Neural cell (in vitro differentiated cells): ENCODE measurements around the gene WNT3. TPM values are rescaled to one million over a fixed set of nuclear protein-coding genes. Genes with fewer than 3 reads are reported as not detected.

Source experiments
- H2AFZ ChIP-seq: fragments of 200-600, 300-800 bp; sonication (generic), shearing (Covaris generic); 2 replicates; pipeline ENCODE4 v1.6.0; 2014; ENCODE audit warnings: low read depth, mild to moderate bottlenecking, antibody characterized with exemption, low read length, moderate library complexity
- H3F3A ChIP-seq: fragments of 200-600 bp; shearing (Covaris generic); 2 replicates; pipeline ENCODE4 v1.6.1; 2016; ENCODE audit warnings: mild to moderate bottlenecking, moderate library complexity, mixed read lengths, antibody characterized with exemption, low read length; ENCODE audit not compliant: insufficient read depth, poor library complexity, severe bottlenecking
- H3K27ac ChIP-seq: fragments of 200-600, 300-800 bp; sonication (generic), shearing (Covaris generic); 2 replicates; pipeline ENCODE4 v1.5.1; 2014; ENCODE audit warnings: mild to moderate bottlenecking, low read length, moderate library complexity
- H3K27me3 ChIP-seq: fragments of 300-800, 200-600 bp; sonication (generic), shearing (Covaris generic); 2 replicates; pipeline ENCODE4 v1.6.0; 2014; ENCODE audit warnings: mild to moderate bottlenecking, low read depth, low read length, moderate library complexity; ENCODE audit not compliant: insufficient read depth
- H3K36me3 ChIP-seq: fragments of 300-800, 200-600 bp; sonication (generic), shearing (Covaris generic); 2 replicates; pipeline ENCODE4 v1.5.1; 2014; ENCODE audit warnings: mild to moderate bottlenecking, antibody characterized with exemption, low read length, moderate library complexity; ENCODE audit not compliant: insufficient read depth
- H3K4me2 ChIP-seq: fragments of 300-800, 200-600 bp; sonication (generic), shearing (Covaris generic); 2 replicates; pipeline ENCODE4 v1.6.0; 2014; ENCODE audit warnings: mild to moderate bottlenecking, low read length
- H3K4me3 ChIP-seq: fragments of 300-800, 200-600 bp; sonication (generic), shearing (Covaris generic); 2 replicates; pipeline ENCODE4 v1.5.1; 2014; ENCODE audit warnings: mild to moderate bottlenecking, low read length, moderate library complexity
- H3K79me2 ChIP-seq: fragments of 200-600 bp; shearing (Covaris generic); replicated peaks from 2 replicates; pipeline ENCODE4 v1.6.0; 2014; ENCODE audit warnings: mild to moderate bottlenecking, low read length, moderate library complexity; ENCODE audit not compliant: insufficient read depth
- H3K9ac ChIP-seq: fragments of 300-800, 200-600 bp; sonication (generic), shearing (Covaris generic); 2 replicates; pipeline ENCODE4 v1.6.1; 2016; ENCODE audit warnings: mild to moderate bottlenecking, low read length, mixed read lengths
- H3K9me2 ChIP-seq: fragments of 200-600 bp; shearing (Covaris generic); 2 replicates; pipeline ENCODE4 v1.6.1; 2016; ENCODE audit warnings: mild to moderate bottlenecking, low read length, mixed read lengths; ENCODE audit not compliant: insufficient read depth
- H3K9me3 ChIP-seq: fragments of 200-600, 300-800 bp; sonication (generic), shearing (Covaris generic); 2 replicates; pipeline ENCODE4 v1.6.1; 2016; ENCODE audit warnings: mild to moderate bottlenecking, mixed run types, low read length, moderate library complexity, mixed read lengths
- H4K20me1 ChIP-seq: fragments of 200-600 bp; shearing (Covaris generic); 2 replicates; pipeline ENCODE4 v1.6.1; 2016; ENCODE audit warnings: mild to moderate bottlenecking, mixed run types; ENCODE audit not compliant: insufficient read depth
- EP300 ChIP-seq: fragments of 450-650 bp; conservative IDR thresholded peaks from 2 replicates; pipeline ENCODE4 v1.6.1; 2014; ENCODE audit warnings: antibody characterized with exemption, mild to moderate bottlenecking, moderate library complexity; ENCODE audit not compliant: poor library complexity, severe bottlenecking
- EZH2 ChIP-seq: fragments of 200-600, 300-800 bp; shearing (Covaris generic), sonication (generic); IDR thresholded peaks from 2 replicates; pipeline ENCODE4 v1.6.1; 2014; ENCODE audit warnings: antibody characterized with exemption, low read length, borderline replicate concordance, mild to moderate bottlenecking; ENCODE audit not compliant: insufficient read depth, poor library complexity, severe bottlenecking
- MXI1 ChIP-seq: fragments of 450-650 bp; conservative IDR thresholded peaks from 2 replicates; pipeline ENCODE4 v1.6.1; 2014; ENCODE audit warnings: antibody characterized with exemption, mild to moderate bottlenecking; ENCODE audit not compliant: poor library complexity, severe bottlenecking
- POLR2AphosphoS5 ChIP-seq: IDR thresholded peaks from 2 replicates; pipeline ENCODE4 v1.6.1; 2012
- RAD21 ChIP-seq: fragments of 450-650 bp; conservative IDR thresholded peaks from 2 replicates; pipeline ENCODE4 v1.6.1; 2014; ENCODE audit warnings: antibody characterized with exemption, mild to moderate bottlenecking, moderate library complexity
- SMC3 ChIP-seq: fragments of 450-650 bp; conservative IDR thresholded peaks from 2 replicates; pipeline ENCODE4 v1.6.1; 2014; ENCODE audit warnings: antibody characterized with exemption, mild to moderate bottlenecking, moderate library complexity; ENCODE audit not compliant: poor library complexity
- TAF1 ChIP-seq: IDR thresholded peaks from 2 replicates; pipeline ENCODE4 v1.6.1; 2012; ENCODE audit warnings: low read depth
- polyA plus RNA-seq: library from polyadenylated mRNA; depleted of rRNA; stranded (reverse); fragments of >200 nt; gene quantifications from 2 replicates; pipeline ENCODE4 v1.2.3, GENCODE V29; 2014
- TF ChIP-seq, protein P1 (sequence below): fragments of 450-650 bp; IDR thresholded peaks from 2 replicates; pipeline ENCODE4 v1.5.1; 2014; ENCODE audit warnings: antibody characterized with exemption, mild to moderate bottlenecking, moderate library complexity; ENCODE audit not compliant: poor library complexity, severe bottlenecking
- TF ChIP-seq, protein P2 (sequence below): IDR thresholded peaks from 2 replicates; pipeline ENCODE4 v1.6.1; 2012; ENCODE audit warnings: borderline replicate concordance

WNT3 gene
- polyA plus RNA-seq, 1 donor from 2014 or later: 7.6 TPM

DNA sequence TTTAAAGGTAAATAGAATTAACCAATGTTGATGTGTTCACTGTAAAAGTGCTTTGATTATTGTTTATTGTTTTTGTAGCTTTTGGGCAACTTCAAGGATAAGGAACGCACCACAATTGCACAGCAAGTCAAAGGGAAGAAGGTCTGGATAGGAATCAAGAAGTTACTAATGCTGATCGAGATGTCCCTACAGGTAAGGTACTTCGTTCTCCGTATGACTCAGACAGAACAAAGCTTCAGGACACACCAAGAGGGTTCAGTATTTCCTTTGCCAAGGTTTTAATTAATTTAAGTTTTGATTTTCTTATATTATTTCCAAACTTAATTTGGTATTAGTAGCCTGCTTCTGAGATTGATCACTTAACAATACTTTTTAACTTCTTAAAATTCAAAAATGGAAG, 67.1 kb downstream of the WNT3 start:
- H3K9ac ChIP-seq: no peak overlapping the region
- no peak for TF ChIP-seq MXI1
- TF ChIP-seq RAD21: no peak
- no peak for TF ChIP-seq SMC3
- TF ChIP-seq, protein P1, sequence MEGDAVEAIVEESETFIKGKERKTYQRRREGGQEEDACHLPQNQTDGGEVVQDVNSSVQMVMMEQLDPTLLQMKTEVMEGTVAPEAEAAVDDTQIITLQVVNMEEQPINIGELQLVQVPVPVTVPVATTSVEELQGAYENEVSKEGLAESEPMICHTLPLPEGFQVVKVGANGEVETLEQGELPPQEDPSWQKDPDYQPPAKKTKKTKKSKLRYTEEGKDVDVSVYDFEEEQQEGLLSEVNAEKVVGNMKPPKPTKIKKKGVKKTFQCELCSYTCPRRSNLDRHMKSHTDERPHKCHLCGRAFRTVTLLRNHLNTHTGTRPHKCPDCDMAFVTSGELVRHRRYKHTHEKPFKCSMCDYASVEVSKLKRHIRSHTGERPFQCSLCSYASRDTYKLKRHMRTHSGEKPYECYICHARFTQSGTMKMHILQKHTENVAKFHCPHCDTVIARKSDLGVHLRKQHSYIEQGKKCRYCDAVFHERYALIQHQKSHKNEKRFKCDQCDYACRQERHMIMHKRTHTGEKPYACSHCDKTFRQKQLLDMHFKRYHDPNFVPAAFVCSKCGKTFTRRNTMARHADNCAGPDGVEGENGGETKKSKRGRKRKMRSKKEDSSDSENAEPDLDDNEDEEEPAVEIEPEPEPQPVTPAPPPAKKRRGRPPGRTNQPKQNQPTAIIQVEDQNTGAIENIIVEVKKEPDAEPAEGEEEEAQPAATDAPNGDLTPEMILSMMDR: no peak
- TF ChIP-seq EP300: no peak
- TF ChIP-seq POLR2AphosphoS5: no peak
- no peak for TF ChIP-seq EZH2
- TF ChIP-seq TAF1: no peak
- TF ChIP-seq, protein P2, sequence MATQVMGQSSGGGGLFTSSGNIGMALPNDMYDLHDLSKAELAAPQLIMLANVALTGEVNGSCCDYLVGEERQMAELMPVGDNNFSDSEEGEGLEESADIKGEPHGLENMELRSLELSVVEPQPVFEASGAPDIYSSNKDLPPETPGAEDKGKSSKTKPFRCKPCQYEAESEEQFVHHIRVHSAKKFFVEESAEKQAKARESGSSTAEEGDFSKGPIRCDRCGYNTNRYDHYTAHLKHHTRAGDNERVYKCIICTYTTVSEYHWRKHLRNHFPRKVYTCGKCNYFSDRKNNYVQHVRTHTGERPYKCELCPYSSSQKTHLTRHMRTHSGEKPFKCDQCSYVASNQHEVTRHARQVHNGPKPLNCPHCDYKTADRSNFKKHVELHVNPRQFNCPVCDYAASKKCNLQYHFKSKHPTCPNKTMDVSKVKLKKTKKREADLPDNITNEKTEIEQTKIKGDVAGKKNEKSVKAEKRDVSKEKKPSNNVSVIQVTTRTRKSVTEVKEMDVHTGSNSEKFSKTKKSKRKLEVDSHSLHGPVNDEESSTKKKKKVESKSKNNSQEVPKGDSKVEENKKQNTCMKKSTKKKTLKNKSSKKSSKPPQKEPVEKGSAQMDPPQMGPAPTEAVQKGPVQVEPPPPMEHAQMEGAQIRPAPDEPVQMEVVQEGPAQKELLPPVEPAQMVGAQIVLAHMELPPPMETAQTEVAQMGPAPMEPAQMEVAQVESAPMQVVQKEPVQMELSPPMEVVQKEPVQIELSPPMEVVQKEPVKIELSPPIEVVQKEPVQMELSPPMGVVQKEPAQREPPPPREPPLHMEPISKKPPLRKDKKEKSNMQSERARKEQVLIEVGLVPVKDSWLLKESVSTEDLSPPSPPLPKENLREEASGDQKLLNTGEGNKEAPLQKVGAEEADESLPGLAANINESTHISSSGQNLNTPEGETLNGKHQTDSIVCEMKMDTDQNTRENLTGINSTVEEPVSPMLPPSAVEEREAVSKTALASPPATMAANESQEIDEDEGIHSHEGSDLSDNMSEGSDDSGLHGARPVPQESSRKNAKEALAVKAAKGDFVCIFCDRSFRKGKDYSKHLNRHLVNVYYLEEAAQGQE: no peak
- peaks cover 7% of the 10 kb centered on the region for H3K36me3 ChIP-seq
- no peaks in the 10 kb centered on the region for H3F3A ChIP-seq
- no peaks in the 10 kb centered on the region for H3K9me3 ChIP-seq
- no peak overlapping the region for H3K27ac ChIP-seq
- H3K79me2 ChIP-seq: no peaks in the 10 kb centered on the region
- no peak overlapping the region for H2AFZ ChIP-seq
- no peak overlapping the region for H3K4me3 ChIP-seq
- no peaks in the 10 kb centered on the region for H4K20me1 ChIP-seq
- no peaks in the 10 kb centered on the region for H3K9me2 ChIP-seq
- H3K4me2 ChIP-seq: no peak overlapping the region
- H3K27me3 ChIP-seq: no peaks in the 10 kb centered on the region

DNA sequence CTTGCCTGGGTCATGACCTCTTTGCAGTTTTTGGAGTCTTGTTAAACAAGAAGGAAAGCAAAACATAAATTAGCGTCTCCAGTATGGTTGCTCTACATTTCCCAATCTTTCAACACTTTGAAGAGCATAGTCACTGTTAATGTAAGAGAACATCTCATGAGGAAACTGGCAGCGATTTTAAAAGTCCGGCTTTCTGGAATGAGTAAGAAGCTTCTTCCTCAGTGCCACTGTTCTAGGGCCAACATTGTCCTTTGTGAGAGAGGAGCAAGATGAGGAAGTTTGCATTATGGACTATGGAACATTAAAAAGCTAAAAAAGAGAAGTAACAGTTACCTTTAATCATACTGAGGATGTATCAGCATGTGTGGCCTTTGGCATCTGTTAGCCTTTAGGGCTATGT, 73.1 kb downstream of the WNT3 start:
- no peaks in the 10 kb centered on the region for H3K36me3 ChIP-seq
- H3K9me3 ChIP-seq: no peaks in the 10 kb centered on the region
- no peak overlapping the region for H3K9ac ChIP-seq
- no peak overlapping the region for H2AFZ ChIP-seq
- H3K4me2 ChIP-seq: no peak overlapping the region
- no peaks in the 10 kb centered on the region for H3K79me2 ChIP-seq
- no peaks in the 10 kb centered on the region for H4K20me1 ChIP-seq
- TF ChIP-seq, protein P2: no peak
- TF ChIP-seq, protein P1: no peak
- no peak for TF ChIP-seq POLR2AphosphoS5
- no peak for TF ChIP-seq TAF1
- no peak for TF ChIP-seq EZH2
- no peak for TF ChIP-seq SMC3
- no peak for TF ChIP-seq EP300
- TF ChIP-seq MXI1: no peak
- no peak for TF ChIP-seq RAD21
- H3K4me3 ChIP-seq: no peak overlapping the region
- H3K9me2 ChIP-seq: no peaks in the 10 kb centered on the region
- H3F3A ChIP-seq: no peaks in the 10 kb centered on the region
- H3K27ac ChIP-seq: no peak overlapping the region
- no peaks in the 10 kb centered on the region for H3K27me3 ChIP-seq
